Tibial artery (tissue), 4 donors: Measurements from ENCODE around the gene MACROH2A1.

ENCODE experiments used
- DNase-seq, 2 donors: peaks; one replicate each; pipeline ENCODE4 v3.0.0-alpha.2; 2019
- H3K27ac ChIP-seq, 2 donors: fragments of 200-600 bp; sonication (generic) in 1 of 2; 1 replicate in 1 of 2; 2 replicates in 1 of 2; pipeline ENCODE4 v1.5.1; 2018 to 2019; ENCODE audit warnings: mild to moderate bottlenecking in 1 of 2
- H3K27me3 ChIP-seq, 2 donors: fragments of 200-600 bp; sonication (generic) in 1 of 2; one replicate each; pipeline versions ENCODE4 v1.5.1 to v1.6.0; 2016 to 2019
- H3K36me3 ChIP-seq, 3 donors: fragments of 200-600 bp; sonication (generic) in 2 of 3; one replicate each; pipeline ENCODE4 v1.5.1; 2016 to 2019; ENCODE audit warnings: mild to moderate bottlenecking in 2 of 3
- H3K4me1 ChIP-seq, 4 donors: fragments of 200-600 bp; sonication (generic) in 2 of 4; 1 replicate in 3 of 4; 2 replicates in 1 of 4; pipeline ENCODE4 v1.5.1; 2016 to 2019
- H3K4me3 ChIP-seq, 2 donors: fragments of 200-600 bp; sonication (generic) in 1 of 2; 1 replicate in 1 of 2; 2 replicates in 1 of 2; pipeline ENCODE4 v1.5.1; 2018 to 2019; ENCODE audit warnings: mild to moderate bottlenecking in 2 of 2
- H3K9me3 ChIP-seq, 3 donors: fragments of 200-600 bp; sonication (generic) in 1 of 3; one replicate each; pipeline ENCODE4 v1.5.1; 2016 to 2019
- CTCF ChIP-seq, 2 experiments: fragments of 200-600 bp in 1 of 2; fragments of 450-650 bp in 1 of 2; IDR thresholded peaks; one replicate each; pipeline ENCODE4 v1.5.1; 2017 to 2019; ENCODE audit warnings: antibody characterized with exemption in 2 of 2, mild to moderate bottlenecking in 1 of 2, moderate library complexity in 1 of 2
- intact Hi-C: fragments of 100-400 bp; cut with DNase I; formaldehyde crosslinking; loops from one replicate; pipeline ENCODE4 v1.15.0; 2023; ENCODE audit warnings: low total_unique reads

Gene MACROH2A1

GRCh38 chr5:135307143-135307903, 91.7 kb downstream of the MACROH2A1 start:
- intact Hi-C loops: no loop called here
- peaks cover 0 to 8% of the 10 kb centered on the region in 2 donors for H3K27me3 ChIP-seq
- DNase-seq: no peak
- no peaks in the 10 kb centered on the region for H3K9me3 ChIP-seq
- H3K4me1 ChIP-seq: no peaks in the 10 kb centered on the region
- no peak for TF ChIP-seq CTCF (IDR thresholded peaks at IDR 0.05)
- no peak overlapping the region for H3K27ac ChIP-seq
- H3K4me3 ChIP-seq: no peak overlapping the region
- H3K36me3 ChIP-seq: no peaks in the 10 kb centered on the region

GRCh38 chr5:135306557-135306956, 92.5 kb downstream of the MACROH2A1 start:
- TF ChIP-seq CTCF (IDR thresholded peaks at IDR 0.05): no peak
- Histone ChIP-seq H3K4me3 (no peak overlapping the region), H3K4me1 (no peaks in the 10 kb centered on the region), H3K36me3 (no peaks in the 10 kb centered on the region), H3K9me3 (no peaks in the 10 kb centered on the region), H3K27ac (no peak overlapping the region), H3K27me3 (peaks cover 0 to 8% of the 10 kb centered on the region in 2 donors)
- no peak for DNase-seq
- intact Hi-C loops: no loop called here

GRCh38 chr5:135304352-135305221, 94.4 kb downstream of the MACROH2A1 start:
- TF ChIP-seq CTCF (IDR thresholded peaks at IDR 0.05): no peak
- Histone ChIP-seq H3K27me3 (peaks cover 0 to 8% of the 10 kb centered on the region in 2 donors), H3K36me3 (no peaks in the 10 kb centered on the region), H3K4me3 (no peak overlapping the region), H3K27ac (no peak overlapping the region), H3K4me1 (no peaks in the 10 kb centered on the region), H3K9me3 (no peaks in the 10 kb centered on the region)
- DNase-seq: no peak
- intact Hi-C loops: no loop called here

GRCh38 chr5:135303582-135304173, 95.4 kb downstream of the MACROH2A1 start:
- intact Hi-C loops: no loop called here
- no peak for TF ChIP-seq CTCF (IDR thresholded peaks at IDR 0.05)
- Histone ChIP-seq H3K9me3 (no peaks in the 10 kb centered on the region), H3K27ac (no peak overlapping the region), H3K27me3 (peaks cover 0 to 8% of the 10 kb centered on the region in 2 donors), H3K4me3 (no peak overlapping the region), H3K36me3 (no peaks in the 10 kb centered on the region), H3K4me1 (no peaks in the 10 kb centered on the region)
- no peak for DNase-seq

GRCh38 chr5:135296900-135297816, 101.9 kb downstream of the MACROH2A1 start:
- no peaks in the 10 kb centered on the region for H3K4me1 ChIP-seq
- no peak for TF ChIP-seq CTCF (IDR thresholded peaks at IDR 0.05)
- H3K4me3 ChIP-seq: no peak overlapping the region
- no peaks in the 10 kb centered on the region for H3K36me3 ChIP-seq
- no peaks in the 10 kb centered on the region for H3K9me3 ChIP-seq
- no peak overlapping the region for H3K27ac ChIP-seq
- intact Hi-C loops: no loop called here
- no peak for DNase-seq
- peaks cover 0 to 4% of the 10 kb centered on the region in 2 donors for H3K27me3 ChIP-seq
